ENCODE results near the gene FRRS1. TPM values are rescaled to one million over a fixed set of nuclear protein-coding genes. Genes with fewer than 3 reads are reported as not detected.
"Not testable (repeated sequence)": the region's sequence is repeated elsewhere in the genome, so short reads cannot be mapped to it uniquely, and the experiment has no call there.

FRRS1 gene
- total RNA-seq, 4 donors from 2014 or later: 3.6 to 13.1 (median 7.3) TPM

GRCh38 chr1:99764909-99765308 lies 1.5 kb downstream of the FRRS1 start:
- ATAC-seq (ENCODE audit: low FRiP score) (no peak), DNase-seq (ENCODE audit: low spot score) (no peak)
- no peak for TF ChIP-seq CTCF (IDR thresholded peaks at IDR 0.05)

GRCh38 chr1:99764439-99764838 lies 2.0 kb downstream of the FRRS1 start:
- no peak for ATAC-seq (ENCODE audit: low FRiP score)
- no peak for TF ChIP-seq CTCF (IDR thresholded peaks at IDR 0.05)
- no peak for DNase-seq (ENCODE audit: low spot score)

GRCh38 chr1:99763956-99764355 lies 2.5 kb downstream of the FRRS1 start:
- no peak for DNase-seq (ENCODE audit: low spot score)
- no peak for TF ChIP-seq CTCF (IDR thresholded peaks at IDR 0.05)
- no peak for ATAC-seq (ENCODE audit: low FRiP score)

GRCh38 chr1:99761774-99762173 lies 4.7 kb downstream of the FRRS1 start:
- no peak for ATAC-seq (ENCODE audit: low FRiP score)
- DNase-seq (ENCODE audit: low spot score): no peak
- TF ChIP-seq CTCF (IDR thresholded peaks at IDR 0.05): no peak

GRCh38 chr1:99759518-99760160 lies 6.8 kb downstream of the FRRS1 start:
- no peak for DNase-seq (ENCODE audit: low spot score)
- ATAC-seq (ENCODE audit: low FRiP score): no peak
- TF ChIP-seq CTCF (IDR thresholded peaks at IDR 0.05): no peak

GRCh38 chr1:99758686-99759517 lies 7.5 kb downstream of the FRRS1 start:
- not testable (repeated sequence) for ATAC-seq (ENCODE audit: low FRiP score); DNase-seq (ENCODE audit: low spot score)

- ATAC-seq (ENCODE audit: low FRiP score): no peak
- TF ChIP-seq CTCF (IDR thresholded peaks at IDR 0.05): no peak
- no peak for DNase-seq (ENCODE audit: low spot score)
Observed at GRCh38 chr1:99758073-99758511, 8.3 kb downstream of the FRRS1 start.
